Vagina (tissue), 2 donors: ENCODE results near the gene SELENON.

Experiments
- CTCF ChIP-seq, 3 experiments: fragments of 450-650 bp in 2 of 3; fragments of 200-600 bp in 1 of 3; sonication (generic) in 1 of 3; IDR thresholded peaks; one replicate each; pipeline ENCODE4 v1.5.1; 2017 to 2019; ENCODE audit warnings: antibody characterized with exemption in 3 of 3, mild to moderate bottlenecking in 2 of 3, moderate library complexity in 2 of 3
- POLR2A ChIP-seq, 2 donors: fragments of 450-650 bp; IDR thresholded peaks; one replicate each; pipeline ENCODE4 v1.6.1; 2017; ENCODE audit warnings: antibody characterized with exemption in 2 of 2, mild to moderate bottlenecking in 2 of 2, moderate library complexity in 2 of 2
- POLR2AphosphoS5 ChIP-seq, 2 donors: sonication (generic); formaldehyde crosslinking; IDR thresholded peaks; one replicate each; pipeline ENCODE4 v1.9.0; 2017; ENCODE audit warnings: antibody characterized with exemption in 2 of 2, mild to moderate bottlenecking in 2 of 2, low read depth in 1 of 2; ENCODE audit not compliant: insufficient read depth in 1 of 2

- TF ChIP-seq POLR2A (IDR thresholded peaks at IDR 0.05) (no peak), CTCF (IDR thresholded peaks at IDR 0.05) (no peak), POLR2AphosphoS5 (IDR thresholded peaks at IDR 0.05; ENCODE audit: insufficient read depth in 1 of 2, low read depth in 1 of 2) (no peak)
Observed at GRCh38 chr1:25808481-25809244, 8.7 kb downstream of the SELENON start.
